GM23338 (cell line): ENCODE results near the gene EIF4E. TPM values are rescaled to one million over a fixed set of nuclear protein-coding genes. Genes with fewer than 3 reads are reported as not detected.

ENCODE experiments used
- ATAC-seq: fragments of 200-7000 bp; cut with Tn5 transposase; 3 replicates; pipeline ENCODE4 v1.9.1; 2020
- DNase-seq: peaks from one replicate; pipeline ENCODE4 v3.0.0-alpha.2; 2015; ENCODE audit warnings: low spot score
- H2AFZ ChIP-seq: fragments of 200-600 bp; sonication (generic); 2 replicates; pipeline ENCODE4 v1.8.0; 2016; ENCODE audit warnings: antibody characterized with exemption, mild to moderate bottlenecking, moderate library complexity
- H3F3A ChIP-seq: fragments of 200-600 bp; sonication (generic); replicated peaks from 2 replicates; pipeline ENCODE4 v1.8.0; 2017; ENCODE audit warnings: antibody characterized with exemption, mixed run types, low read depth
- H3K27ac ChIP-seq: fragments of 200-600 bp; sonication (generic); 2 replicates; pipeline ENCODE4 v1.6.1; 2016; ENCODE audit warnings: low read depth
- H3K27me3 ChIP-seq: fragments of 200-600 bp; sonication (generic); 2 replicates; pipeline ENCODE4 v1.8.0; 2016; ENCODE audit warnings: mild to moderate bottlenecking, mixed run types, moderate library complexity; ENCODE audit not compliant: insufficient read depth
- H3K36me3 ChIP-seq: fragments of 200-600 bp; sonication (generic); 2 replicates; pipeline ENCODE4 v1.8.0; 2016; ENCODE audit warnings: mild to moderate bottlenecking; ENCODE audit not compliant: insufficient read depth
- H3K4me1 ChIP-seq: fragments of 200-600 bp; sonication (generic); 2 replicates; pipeline ENCODE4 v1.8.0; 2016; ENCODE audit warnings: mild to moderate bottlenecking, moderate library complexity; ENCODE audit not compliant: insufficient read depth
- H3K4me2 ChIP-seq: fragments of 200-600 bp; sonication (generic); 2 replicates; pipeline ENCODE4 v1.7.1; 2017; ENCODE audit warnings: mixed run types
- H3K4me3 ChIP-seq: fragments of 200-600 bp; sonication (generic); 2 replicates; pipeline ENCODE4 v1.6.1; 2016; ENCODE audit warnings: mixed run types
- H3K79me2 ChIP-seq: fragments of 200-600 bp; sonication (generic); replicated peaks from 2 replicates; pipeline ENCODE4 v1.8.0; 2017; ENCODE audit warnings: mild to moderate bottlenecking; ENCODE audit not compliant: insufficient read depth
- H3K9me2 ChIP-seq: fragments of 200-600 bp; sonication (generic); 2 replicates; pipeline ENCODE4 v1.8.0; 2017; ENCODE audit not compliant: insufficient read depth
- H4K20me1 ChIP-seq: fragments of 200-600 bp; sonication (generic); replicated peaks from 2 replicates; pipeline ENCODE4 v1.8.0; 2017; ENCODE audit warnings: mild to moderate bottlenecking; ENCODE audit not compliant: insufficient read depth
- H3K27ac Mint-ChIP-seq: 2 replicates; pipeline ENCODE4 v1.8.0; 2020; ENCODE audit warnings: inconsistent platforms, mild to moderate bottlenecking, moderate library complexity, mixed read lengths
- H3K27me3 Mint-ChIP-seq: 3 replicates; pipeline ENCODE4 v1.8.0; 2022; ENCODE audit warnings: low read depth, mild to moderate bottlenecking, moderate library complexity, mixed read lengths, inconsistent platforms; ENCODE audit not compliant: insufficient read depth, poor library complexity
- H3K36me3 Mint-ChIP-seq: 3 replicates; pipeline ENCODE4 v1.8.0; 2021; ENCODE audit warnings: low read depth, mild to moderate bottlenecking, inconsistent platforms, moderate library complexity, mixed read lengths
- H3K4me1 Mint-ChIP-seq: 3 replicates; pipeline ENCODE4 v1.8.0; 2020; ENCODE audit warnings: mild to moderate bottlenecking, inconsistent platforms, mixed read lengths
- H3K4me3 Mint-ChIP-seq: 3 replicates; pipeline ENCODE4 v1.8.0; 2021; ENCODE audit warnings: moderate library complexity, mild to moderate bottlenecking, inconsistent platforms, mixed read lengths
- H3K9me3 Mint-ChIP-seq: 3 replicates; pipeline ENCODE4 v1.8.0; 2020; ENCODE audit warnings: moderate library complexity, mild to moderate bottlenecking, inconsistent platforms, mixed read lengths
- CREB1 ChIP-seq: fragments of 250-450 bp; sonication (Bioruptor Pico); IDR thresholded peaks from 2 replicates; pipeline ENCODE4 v1.5.0; 2020; ENCODE audit warnings: low read depth, mild to moderate bottlenecking, moderate library complexity
- JUNB ChIP-seq: IDR thresholded peaks from one replicate; pipeline ENCODE4 v1.6.1; 2016; ENCODE audit warnings: antibody characterized with exemption; ENCODE audit not compliant: unreplicated experiment
- POLR2AphosphoS5 ChIP-seq: IDR thresholded peaks from 2 replicates; pipeline ENCODE4 v1.6.1; 2016; ENCODE audit warnings: antibody characterized with exemption, low read depth
- STAT1 ChIP-seq: IDR thresholded peaks from one replicate; pipeline ENCODE4 v1.6.1; 2016; ENCODE audit warnings: antibody characterized with exemption; ENCODE audit not compliant: unreplicated experiment
- ZNF114 ChIP-seq: fragments of 250-450 bp; sonication (Bioruptor Pico); IDR thresholded peaks from 2 replicates; pipeline ENCODE4 v1.5.0; 2020; ENCODE audit warnings: mild to moderate bottlenecking, moderate library complexity
- ZNF331 ChIP-seq: fragments of 250-450 bp; sonication (Bioruptor Pico); IDR thresholded peaks from 2 replicates; pipeline ENCODE4 v1.5.0; 2020; ENCODE audit warnings: low read depth, mild to moderate bottlenecking, moderate library complexity
- ZNF462 ChIP-seq: fragments of 250-450 bp; sonication (Bioruptor Pico); IDR thresholded peaks from 2 replicates; pipeline ENCODE4 v1.5.0; 2020; ENCODE audit warnings: mild to moderate bottlenecking, moderate library complexity
- polyA plus RNA-seq: library from polyadenylated mRNA; unstranded; fragments of >200 nt; fragmentation: Nextera tagmentation; extraction: Ambion mirVana; gene quantifications from 2 replicates; pipeline ENCODE4 v1.2.1, GENCODE V29; 2016
- total RNA-seq: library from RNA; depleted of rRNA; stranded (reverse); fragments of >200 nt; shearing (Covaris generic); gene quantifications from 2 replicates; pipeline ENCODE4 v1.2.3, GENCODE V29; 2014

Gene EIF4E
- total and polyA plus RNA-seq, 2 experiments from 2014 or later = 113 to 351 TPM

GRCh38 chr4:98946359-98946758 lies 17.4 kb upstream of the EIF4E start (continued):
- no peak for TF ChIP-seq ZNF462 (CRISPR knock-in tag)

GRCh38 chr4:98945297-98945850 lies 16.4 kb upstream of the EIF4E start:
- H3K4me1 ChIP-seq = no peaks in the 10 kb centered on the region
- no peak overlapping the region for H3K4me2 ChIP-seq
- H4K20me1 ChIP-seq = no peaks in the 10 kb centered on the region
- H3K36me3 ChIP-seq = no peaks in the 10 kb centered on the region
- Mint-ChIP-seq H3K36me3 (no peaks in the 10 kb centered on the region), H3K27me3 (no peaks in the 10 kb centered on the region), H3K4me1 (no peaks in the 10 kb centered on the region), H3K9me3 (no peaks in the 10 kb centered on the region), H3K27ac (no peak overlapping the region), H3K4me3 (no peak overlapping the region)
- H3F3A ChIP-seq = no peaks in the 10 kb centered on the region
- no peaks in the 10 kb centered on the region for H3K79me2 ChIP-seq
- no peak overlapping the region for H3K27ac ChIP-seq
- ATAC-seq (no peak), DNase-seq (no peak)
- no peak overlapping the region for H3K4me3 ChIP-seq
- H3K9me2 ChIP-seq = no peaks in the 10 kb centered on the region
- no peaks in the 10 kb centered on the region for H3K27me3 ChIP-seq
- H2AFZ ChIP-seq = no peak overlapping the region
- TF ChIP-seq ZNF114 (no peak), ZNF462 (CRISPR knock-in tag) (no peak), JUNB (no peak), POLR2AphosphoS5 (no peak), STAT1 (no peak), ZNF331 (CRISPR knock-in tag) (no peak), CREB1 (CRISPR knock-in tag) (no peak)
